LNCAP (cell line): ENCODE data around the gene PCDHGA12.

Experiments used
- CTCF ChIP-seq: fragments of 450-650 bp; IDR thresholded peaks from 2 replicates; pipeline ENCODE4 v1.5.1; 2017; ENCODE audit warnings: mild to moderate bottlenecking

PCDHGA12 gene

GRCh38 chr5:141417494-141418172 is 12.7 kb upstream of the PCDHGA12 start, which contains the start of gene PCDHGB7:
Gene PCDHGB7, plus strand, starts transcription at chr5:141417677. Its CDS starts 183 bp downstream, at chr5:141417860.
- peak; percentile 36; the same call in 1 of the 2 replicates for TF ChIP-seq CTCF

GRCh38 chr5:141419074-141419880 is 11.0 kb upstream of the PCDHGA12 start:
- TF ChIP-seq CTCF: no peak

GRCh38 chr5:141420855-141421488 is 9.3 kb upstream of the PCDHGA12 start, which contains the start of gene PCDHGA11:
Gene PCDHGA11, plus strand, starts transcription at chr5:141421051. Its CDS starts 177 bp downstream, at chr5:141421228.
- TF ChIP-seq CTCF: peak; percentile 44

- no peak for TF ChIP-seq CTCF
Measured at GRCh38 chr5:141421489-141421855, 8.8 kb upstream of the PCDHGA12 start.

- no peak for TF ChIP-seq CTCF
Measured at GRCh38 chr5:141422742-141423291, 7.5 kb upstream of the PCDHGA12 start.

GRCh38 chr5:141427783-141428426 is 2.4 kb upstream of the PCDHGA12 start:
- TF ChIP-seq CTCF: no peak

GRCh38 chr5:141431286-141431685 is 979 bp downstream of the PCDHGA12 start:
- no peak for TF ChIP-seq CTCF
